ENCODE data around the gene GOLGA1.

GOLGA1 gene

GRCh38 chr9:124831642-124832364, 109.1 kb downstream of the GOLGA1 start:
- no peak for TF ChIP-seq CTCF (IDR thresholded peaks at IDR 0.05; ENCODE audit: low read depth, low read length)
- Histone ChIP-seq H3K4me3 (ENCODE audit: low read depth, low read length) (no peak overlapping the region), H3K27me3 (ENCODE audit: insufficient read depth, low read depth, severe bottlenecking) (no peaks in the 10 kb centered on the region), H3K36me3 (no peaks in the 10 kb centered on the region), H3K9me3 (ENCODE audit: severe bottlenecking) (peaks cover 8% of the 10 kb centered on the region), H3K27ac (no peak overlapping the region)
- no peak for DNase-seq

- TF ChIP-seq CTCF (IDR thresholded peaks at IDR 0.05; ENCODE audit: low read depth, low read length), result no peak
- no peak overlapping the region for H3K4me3 ChIP-seq (ENCODE audit: low read depth, low read length)
- H3K36me3 ChIP-seq, result no peaks in the 10 kb centered on the region
- H3K27ac ChIP-seq, result no peak overlapping the region
- no peak for DNase-seq
- H3K27me3 ChIP-seq (ENCODE audit: insufficient read depth, low read depth, severe bottlenecking), result no peaks in the 10 kb centered on the region
- peaks cover 15% of the 10 kb centered on the region for H3K9me3 ChIP-seq (ENCODE audit: severe bottlenecking)
These were observed 110.3 kb downstream of the GOLGA1 start for GRCh38 chr9:124830593-124830992.

GRCh38 chr9:124829334-124829669, 111.6 kb downstream of the GOLGA1 start:
- no peak for TF ChIP-seq CTCF (IDR thresholded peaks at IDR 0.05; ENCODE audit: low read depth, low read length)
- DNase-seq, result no peak
- Histone ChIP-seq H3K9me3 (ENCODE audit: severe bottlenecking) (peaks cover 15% of the 10 kb centered on the region), H3K36me3 (no peaks in the 10 kb centered on the region), H3K27ac (no peak overlapping the region), H3K27me3 (ENCODE audit: insufficient read depth, low read depth, severe bottlenecking) (no peaks in the 10 kb centered on the region), H3K4me3 (ENCODE audit: low read depth, low read length) (no peak overlapping the region)

GRCh38 chr9:124828489-124829333, 112.2 kb downstream of the GOLGA1 start:
- H3K9me3 ChIP-seq (ENCODE audit: severe bottlenecking), result peaks cover 15% of the 10 kb centered on the region
- H3K27ac ChIP-seq, result no peak overlapping the region
- H3K36me3 ChIP-seq, result no peaks in the 10 kb centered on the region
- TF ChIP-seq CTCF (IDR thresholded peaks at IDR 0.05; ENCODE audit: low read depth, low read length), result no peak
- DNase-seq, result no peak
- H3K4me3 ChIP-seq (ENCODE audit: low read depth, low read length), result no peak overlapping the region
- no peaks in the 10 kb centered on the region for H3K27me3 ChIP-seq (ENCODE audit: insufficient read depth, low read depth, severe bottlenecking)

Measured in WERI-Rb-1 (cell line).